Spleen (tissue), 11 donors: ENCODE results near the gene COL19A1. TPM values are rescaled to one million over a fixed set of nuclear protein-coding genes. Genes with fewer than 3 reads are reported as not detected.
A peak's percentile ranks its signal among the peaks of the same experiment; 100 is the strongest.
"Not testable (repeated sequence)": the region's sequence is repeated elsewhere in the genome, so short reads cannot be mapped to it uniquely, and the experiment has no call there.

Source experiments
- DNase-seq: peaks from one replicate; pipeline ENCODE4 v3.0.0-alpha.2; 2020
- H3K27ac ChIP-seq, 8 donors: fragments of 200-600 bp; sonication (generic) in 7 of 8; 1 replicate in 4 of 8; 2 replicates in 4 of 8; pipeline versions ENCODE4 v1.5.0 to v1.8.0; 2016 to 2021; ENCODE audit warnings: inconsistent platforms in 4 of 8, mild to moderate bottlenecking in 4 of 8, moderate library complexity in 1 of 8
- H3K27me3 ChIP-seq, 7 donors: fragments of 200-600 bp; sonication (generic) in 6 of 7; replicated peaks in 1 of 7; 1 replicate in 4 of 7; 2 replicates in 3 of 7; pipeline versions ENCODE4 v1.5.0 to v1.8.0; 2016 to 2021; ENCODE audit warnings: inconsistent platforms in 3 of 7, mild to moderate bottlenecking in 1 of 7
- H3K36me3 ChIP-seq, 6 donors: fragments of 200-600 bp; sonication (generic) in 5 of 6; 1 replicate in 4 of 6; 2 replicates in 2 of 6; pipeline versions ENCODE4 v1.5.0 to v1.8.0; 2016 to 2021; ENCODE audit warnings: inconsistent platforms in 2 of 6
- H3K4me1 ChIP-seq, 6 donors: fragments of 200-600 bp; sonication (generic) in 5 of 6; 1 replicate in 3 of 6; 2 replicates in 3 of 6; pipeline versions ENCODE4 v1.5.0 to v1.8.0; 2016 to 2021; ENCODE audit warnings: inconsistent platforms in 3 of 6
- H3K4me3 ChIP-seq, 8 donors: fragments of 200-600 bp; sonication (generic) in 7 of 8; 1 replicate in 4 of 8; 2 replicates in 4 of 8; pipeline versions ENCODE4 v1.5.0 to v1.8.0; 2016 to 2021; ENCODE audit warnings: inconsistent platforms in 4 of 8, mild to moderate bottlenecking in 4 of 8, moderate library complexity in 2 of 8
- H3K9me3 ChIP-seq, 8 donors: fragments of 200-600 bp; sonication (generic) in 7 of 8; 1 replicate in 4 of 8; 2 replicates in 4 of 8; pipeline versions ENCODE4 v1.5.0 to v1.8.0; 2016 to 2021; ENCODE audit warnings: inconsistent platforms in 4 of 8
- POLR2A ChIP-seq, 3 donors: fragments of 450-650 bp; IDR thresholded peaks; one replicate each; pipeline ENCODE4 v1.5.1; 2017; ENCODE audit warnings: antibody characterized with exemption in 3 of 3, mild to moderate bottlenecking in 1 of 3
- POLR2AphosphoS5 ChIP-seq, 3 donors: sonication (generic); formaldehyde crosslinking; IDR thresholded peaks; one replicate each; pipeline ENCODE4 v1.5.1; 2017; ENCODE audit warnings: antibody characterized with exemption in 3 of 3
- WGBS, 5 donors: extraction: QIAGEN DNeasy Blood & Tissue Kit in 3 of 5; methylation state at CpG; one replicate each; pipeline versions ENCODE4 v1.1.5 to v1.1.7; 2013 to 2018; 5-methylcytosine and 5-hydroxymethylcytosine counted together
- intact Hi-C: fragments of 100-400 bp; cut with DNase I; formaldehyde crosslinking; loops from one replicate; pipeline ENCODE4 v1.15.0; 2023; ENCODE audit warnings: low total_unique reads
- polyA plus RNA-seq, 3 donors: library from polyadenylated mRNA; stranded (reverse); fragments of 200-250 nt; gene quantifications; one replicate each; pipeline ENCODE4 v1.2.1, GENCODE V29; 2013
- total RNA-seq, 7 donors: library from RNA; depleted of rRNA in 3 of 7; stranded (reverse); fragments of >200 nt in 3 of 7; fragmentation: NEBNext Ultra II Directional in 4 of 7; extraction: Animal tissue kit (Norgen Biotek cat#: 25700) in 4 of 7; gene quantifications; one replicate each; pipeline versions ENCODE4 v1.1.0 to v1.2.1, GENCODE V29; 2016 to 2021
- TF ChIP-seq, protein P1 (sequence below), 11 experiments: fragments of 200-600 bp in 7 of 11; fragments of 450-650 bp in 4 of 11; sonication (generic) in 4 of 11; IDR thresholded peaks in 8 of 11; conservative IDR thresholded peaks in 3 of 11; 1 replicate in 7 of 11; 2 replicates in 4 of 11; pipeline versions ENCODE4 v1.4.0 to v1.8.0; 2016 to 2021; ENCODE audit warnings: antibody characterized with exemption in 11 of 11, inconsistent platforms in 4 of 11, mild to moderate bottlenecking in 1 of 11
- donor health status: healthy with polysubstance abuse.
- donor health status: DM: no; HTN: no; CAD: no; lungs with moderate emphysema.
- donor health status: DM: no; HTN: no; CAD: no.
- donor health status: Bipolar disorder and iron deficiency.
- donor health status: healthy.
- donor health status: DM: no; HTN: no; CAD: no.
- donor health status: DM: yes; HTN: yes; CAD: no.

Gene COL19A1
- total and polyA plus RNA-seq, 10 donors: 0.48 to 14.5 (median 10.2) TPM

DNA sequence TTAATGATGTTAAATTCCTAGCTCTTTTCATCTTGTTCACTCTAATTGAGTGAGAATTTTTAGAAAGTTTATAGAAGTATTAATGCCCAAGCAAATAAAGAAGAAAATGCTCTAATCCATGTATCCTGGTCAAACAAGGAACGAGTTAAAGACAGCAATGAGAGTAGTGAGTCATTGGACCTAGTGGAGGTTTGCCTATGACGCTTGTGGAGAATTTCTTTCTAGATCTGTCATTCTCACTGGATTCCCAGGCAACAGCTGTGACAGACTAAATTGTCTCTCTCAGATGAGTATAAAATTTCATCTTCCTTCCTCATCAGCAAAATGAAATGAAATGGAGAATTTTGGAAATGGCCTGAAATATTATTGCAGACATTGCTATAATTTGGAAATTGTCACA lies 127.9 kb downstream of the COL19A1 start:
- H3K4me1 ChIP-seq: no peaks in the 10 kb centered on the region
- no peak for DNase-seq
- 63 to 85% (median 72%) methylated on average over 2 of the region's 2 CpGs for WGBS, 5 donors
- no peak overlapping the region for H3K4me3 ChIP-seq
- no peak overlapping the region for H3K27ac ChIP-seq
- TF ChIP-seq, protein P1, sequence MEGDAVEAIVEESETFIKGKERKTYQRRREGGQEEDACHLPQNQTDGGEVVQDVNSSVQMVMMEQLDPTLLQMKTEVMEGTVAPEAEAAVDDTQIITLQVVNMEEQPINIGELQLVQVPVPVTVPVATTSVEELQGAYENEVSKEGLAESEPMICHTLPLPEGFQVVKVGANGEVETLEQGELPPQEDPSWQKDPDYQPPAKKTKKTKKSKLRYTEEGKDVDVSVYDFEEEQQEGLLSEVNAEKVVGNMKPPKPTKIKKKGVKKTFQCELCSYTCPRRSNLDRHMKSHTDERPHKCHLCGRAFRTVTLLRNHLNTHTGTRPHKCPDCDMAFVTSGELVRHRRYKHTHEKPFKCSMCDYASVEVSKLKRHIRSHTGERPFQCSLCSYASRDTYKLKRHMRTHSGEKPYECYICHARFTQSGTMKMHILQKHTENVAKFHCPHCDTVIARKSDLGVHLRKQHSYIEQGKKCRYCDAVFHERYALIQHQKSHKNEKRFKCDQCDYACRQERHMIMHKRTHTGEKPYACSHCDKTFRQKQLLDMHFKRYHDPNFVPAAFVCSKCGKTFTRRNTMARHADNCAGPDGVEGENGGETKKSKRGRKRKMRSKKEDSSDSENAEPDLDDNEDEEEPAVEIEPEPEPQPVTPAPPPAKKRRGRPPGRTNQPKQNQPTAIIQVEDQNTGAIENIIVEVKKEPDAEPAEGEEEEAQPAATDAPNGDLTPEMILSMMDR (IDR thresholded peaks at IDR 0.05 in 8 of 11, conservative IDR thresholded peaks at IDR 0.05 in 3 of 11): no peak
- TF ChIP-seq POLR2AphosphoS5 (IDR thresholded peaks at IDR 0.05): no peak
- no peak for TF ChIP-seq POLR2A (IDR thresholded peaks at IDR 0.05)
- H3K27me3 ChIP-seq: no peaks in the 10 kb centered on the region
- H3K9me3 ChIP-seq: no peaks in the 10 kb centered on the region
- H3K36me3 ChIP-seq: no peaks in the 10 kb centered on the region
- intact Hi-C loops: no loop called here

DNA sequence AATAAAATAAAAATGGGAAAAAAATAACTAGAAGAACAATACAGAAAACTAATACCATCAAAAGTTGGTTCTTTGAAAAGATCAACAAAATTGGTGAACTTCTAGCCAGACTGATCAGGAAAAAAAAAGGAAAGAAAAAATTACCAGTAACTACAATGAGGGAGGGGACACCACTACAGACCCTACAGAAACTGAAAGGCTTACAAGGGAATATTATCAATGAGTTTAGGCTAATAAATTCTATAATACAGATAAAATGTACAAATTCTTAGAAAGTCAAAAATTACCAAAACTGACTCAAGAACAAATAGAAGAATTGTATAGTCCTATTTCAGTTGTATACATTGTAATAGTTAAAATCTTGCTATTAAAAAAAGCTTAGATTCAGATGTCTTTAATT lies 141.8 kb downstream of the COL19A1 start:
- Histone ChIP-seq H3K9me3 (peaks cover 0 to 52% (median 26%) of the 10 kb centered on the region in 8 donors), H3K36me3 (peaks cover 0 to 6% (median 0%) of the 10 kb centered on the region in 6 donors), H3K27ac (no peak overlapping the region), H3K4me3 (no peak overlapping the region), H3K4me1 (no peaks in the 10 kb centered on the region), H3K27me3 (no peaks in the 10 kb centered on the region)
- TF ChIP-seq POLR2AphosphoS5 (IDR thresholded peaks at IDR 0.05) (no peak), POLR2A (IDR thresholded peaks at IDR 0.05) (no peak)
- TF ChIP-seq, protein P1 (IDR thresholded peaks at IDR 0.05 in 8 of 11, conservative IDR thresholded peaks at IDR 0.05 in 3 of 11): no peak
- intact Hi-C loops: no loop called here
- no peak for DNase-seq

DNA sequence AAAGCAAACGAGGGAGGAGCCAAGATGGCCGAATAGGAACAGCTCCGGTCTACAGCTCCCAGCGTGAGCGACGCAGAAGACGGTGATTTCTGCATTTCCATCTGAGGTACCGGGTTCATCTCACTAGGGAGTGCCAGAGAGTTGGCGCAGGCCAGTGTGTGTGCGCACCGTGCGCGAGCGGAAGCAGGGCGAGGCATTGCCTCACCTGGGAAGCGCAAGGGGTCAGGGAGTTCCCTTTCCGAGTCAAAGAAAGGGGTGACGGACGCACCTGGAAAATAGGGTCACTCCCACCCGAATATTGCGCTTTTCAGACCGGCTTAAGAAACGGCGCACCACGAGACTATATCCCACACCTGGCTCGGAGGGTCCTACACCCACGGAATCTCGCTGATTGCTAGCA lies 144.0 kb downstream of the COL19A1 start:
- H3K27me3 ChIP-seq, intact Hi-C loops, H3K27ac ChIP-seq, H3K36me3 ChIP-seq, H3K4me1 ChIP-seq, H3K4me3 ChIP-seq: not testable (repeated sequence)
- peaks cover 0 to 35% (median 24%) of the 10 kb centered on the region in 8 donors for H3K9me3 ChIP-seq
- peak; percentile 34 for DNase-seq
- WGBS, 5 donors: 90 to 94% (median 94%) methylated on average over 25 to 28 of the region's 28 CpGs

DNA sequence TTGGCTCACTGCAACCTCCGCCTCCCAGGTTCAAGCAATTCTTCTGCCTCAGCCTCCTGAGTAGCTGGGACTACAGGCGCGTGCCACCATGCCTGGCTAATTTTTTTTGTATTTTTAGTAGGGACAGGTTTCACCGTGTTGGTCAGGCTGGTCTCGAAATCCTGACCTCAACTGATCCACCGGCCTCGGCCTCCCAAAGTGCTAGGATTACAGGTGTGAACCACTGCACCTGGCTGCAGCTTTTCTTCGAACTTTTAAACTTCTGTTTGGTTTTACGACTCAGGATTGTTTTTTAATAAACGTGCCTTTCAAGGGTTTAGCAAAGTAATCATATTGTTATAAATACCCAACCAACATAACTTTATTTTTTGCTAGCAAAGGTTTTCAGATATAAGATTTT lies 156.8 kb downstream of the COL19A1 start:
- DNase-seq, H3K4me3 ChIP-seq, H3K27me3 ChIP-seq, H3K4me1 ChIP-seq, H3K27ac ChIP-seq, H3K36me3 ChIP-seq, H3K9me3 ChIP-seq, intact Hi-C loops: not testable (repeated sequence)
- WGBS, 5 donors: 92 to 94% (median 92%) methylated on average over 10 of the region's 10 CpGs

DNA sequence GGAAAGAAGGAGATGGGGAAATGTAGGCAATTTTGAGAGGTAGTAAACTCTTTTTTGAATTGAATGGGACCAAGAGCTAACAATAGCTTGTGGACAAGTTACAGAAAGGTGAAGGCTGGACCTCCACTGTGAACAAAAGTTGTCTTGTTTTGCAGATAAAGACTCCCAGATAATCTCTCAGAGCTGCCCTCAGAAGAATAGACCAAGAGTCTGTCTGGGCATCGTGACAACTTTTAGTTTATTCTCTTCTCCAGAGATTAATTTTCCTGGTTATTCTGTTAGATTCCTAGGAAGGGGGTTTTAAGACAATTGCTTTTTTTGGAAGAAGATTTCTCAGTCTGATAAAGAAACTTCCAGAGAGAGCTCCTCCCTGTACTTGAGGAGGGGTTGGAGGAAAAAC lies 161.9 kb downstream of the COL19A1 start:
- Histone ChIP-seq H3K36me3 (no peaks in the 10 kb centered on the region), H3K27ac (no peak overlapping the region), H3K27me3 (no peaks in the 10 kb centered on the region), H3K4me3 (no peak overlapping the region), H3K4me1 (no peaks in the 10 kb centered on the region), H3K9me3 (no peaks in the 10 kb centered on the region)
- no peak for DNase-seq
- 50 to 85% (median 77%) methylated on average over 1 of the region's 1 CpG for WGBS, 5 donors
- intact Hi-C loops: no loop called here
- TF ChIP-seq POLR2AphosphoS5 (IDR thresholded peaks at IDR 0.05) (no peak), POLR2A (IDR thresholded peaks at IDR 0.05) (no peak)
- TF ChIP-seq, protein P1 (IDR thresholded peaks at IDR 0.05 in 8 of 11, conservative IDR thresholded peaks at IDR 0.05 in 3 of 11): no peak
